B cell (primary cell): Measurements from ENCODE around the gene GNA15. TPM values are rescaled to one million over a fixed set of nuclear protein-coding genes. Genes with fewer than 3 reads are reported as not detected.

Experiments
- ATAC-seq: fragments of 200-7000 bp; cut with Tn5 transposase; one replicate; pipeline ENCODE4 v1.10.0; 2021; ENCODE audit warnings: low read depth, mild to moderate bottlenecking, moderate number of reproducible peaks, moderate library complexity
- CTCF ChIA-PET: fragments of 350-600 bp; sonication (Branson Sonifier 250); formaldehyde crosslinking; loops from one replicate; lab custom pipeline; 2021; ENCODE audit warnings: antibody characterized with exemption, inconsistent platforms; lab: Charles Lee
- POLR2A ChIA-PET: fragments of 350-600 bp; sonication (Branson Sonifier 250); formaldehyde crosslinking; loops from one replicate; lab custom pipeline; 2021; ENCODE audit warnings: antibody characterized with exemption; lab: Charles Lee
- DNase-seq: peaks from one replicate; pipeline ENCODE4 v3.0.0; 2013
- H2AFZ ChIP-seq: 2 replicates; pipeline ENCODE4 v1.6.1; 2012; ENCODE audit warnings: mild to moderate bottlenecking, low read depth, low read length; ENCODE audit not compliant: insufficient read depth, poor library complexity, severe bottlenecking
- H3K27ac ChIP-seq, 2 donors: 1 replicate in 1 of 2; 2 replicates in 1 of 2; pipeline ENCODE4 v1.5.1; 2012 to 2013; ENCODE audit warnings: low read length in 2 of 2, mild to moderate bottlenecking in 2 of 2, moderate library complexity in 1 of 2
- H3K27me3 ChIP-seq, 4 experiments: fragments of 200-600 bp in 1 of 4; sonication (generic) in 1 of 4; replicated peaks in 1 of 4; 1 replicate in 2 of 4; 2 replicates in 2 of 4; pipeline versions ENCODE4 v1.6.1 to v1.7.0; 2013 to 2016; ENCODE audit warnings: low read length in 3 of 4, mild to moderate bottlenecking in 2 of 4, mixed read lengths in 1 of 4, moderate library complexity in 1 of 4; ENCODE audit not compliant: insufficient read depth in 4 of 4, control insufficient read depth in 3 of 4; ENCODE audit errors: control extremely low read depth in 1 of 4
- H3K36me3 ChIP-seq, 2 experiments: replicated peaks in 1 of 2; 1 replicate in 1 of 2; 2 replicates in 1 of 2; pipeline versions ENCODE4 v1.6.1 to v1.7.1; 2013; ENCODE audit warnings: low read length in 1 of 2; ENCODE audit not compliant: insufficient read depth in 2 of 2, control insufficient read depth in 1 of 2; ENCODE audit errors: control extremely low read depth in 1 of 2, extremely low read depth in 1 of 2
- H3K4me1 ChIP-seq, 2 donors: fragments of 200-600 bp in 1 of 2; sonication (generic) in 1 of 2; 1 replicate in 1 of 2; 2 replicates in 1 of 2; pipeline versions ENCODE4 v1.5.1 to v1.6.1; 2013 to 2017; ENCODE audit warnings: low read length in 2 of 2; ENCODE audit not compliant: control insufficient read depth in 2 of 2, insufficient read depth in 2 of 2
- H3K4me2 ChIP-seq: replicated peaks from 2 replicates; pipeline ENCODE3; 2012; ENCODE audit warnings: mild to moderate bottlenecking, low read depth, low read length; ENCODE audit not compliant: poor library complexity, severe bottlenecking
- H3K4me3 ChIP-seq, 5 experiments: fragments of 200-600 bp in 1 of 5; sonication (generic) in 1 of 5; 1 replicate in 3 of 5; 2 replicates in 2 of 5; pipeline versions ENCODE4 v1.5.1 to v1.7.0; 2011 to 2016; ENCODE audit warnings: low read length in 4 of 5, mild to moderate bottlenecking in 4 of 5, low read depth in 2 of 5, control low read depth in 1 of 5, moderate library complexity in 1 of 5; ENCODE audit not compliant: insufficient read depth in 1 of 5; ENCODE audit errors: control extremely low read depth in 1 of 5, extremely low read depth in 1 of 5
- H3K79me2 ChIP-seq: fragments of 200-600 bp; sonication (generic); one replicate; pipeline ENCODE4 v1.6.0; 2016; ENCODE audit warnings: low read length; ENCODE audit not compliant: control insufficient read depth, insufficient read depth
- H3K9ac ChIP-seq: fragments of 200-600 bp; sonication (generic); 2 replicates; pipeline ENCODE4 v1.6.1; 2017; ENCODE audit warnings: mild to moderate bottlenecking, low read length, moderate library complexity
- H3K9me3 ChIP-seq, 3 donors: one replicate each; pipeline versions ENCODE4 v1.6.1 to v1.7.1; 2013; ENCODE audit warnings: low read length in 2 of 3; ENCODE audit not compliant: control insufficient read depth in 2 of 3, insufficient read depth in 1 of 3; ENCODE audit errors: control extremely low read depth in 1 of 3
- H4K20me1 ChIP-seq: 2 replicates; pipeline ENCODE4 v1.6.0; 2012; ENCODE audit warnings: mild to moderate bottlenecking, low read length; ENCODE audit not compliant: insufficient read depth, control insufficient read depth, poor library complexity, severe bottlenecking
- H3K27ac Mint-ChIP-seq: one replicate; pipeline ENCODE4 v1.8.0; 2021; ENCODE audit warnings: mixed read lengths
- H3K27me3 Mint-ChIP-seq: one replicate; pipeline ENCODE4 v1.8.0; 2021; ENCODE audit warnings: mixed read lengths
- H3K4me1 Mint-ChIP-seq: one replicate; pipeline ENCODE4 v1.8.0; 2021; ENCODE audit warnings: mixed read lengths
- H3K4me3 Mint-ChIP-seq: one replicate; pipeline ENCODE4 v1.8.0; 2021; ENCODE audit warnings: mixed read lengths
- H3K9me3 Mint-ChIP-seq: one replicate; pipeline ENCODE4 v1.8.0; 2022; ENCODE audit warnings: mixed read lengths; ENCODE audit not compliant: insufficient read depth
- CTCF ChIP-seq: fragments of 200-600 bp; IDR thresholded peaks from one replicate; pipeline ENCODE4 v1.8.0; 2022; ENCODE audit warnings: antibody characterized with exemption, mild to moderate bottlenecking
- EZH2 ChIP-seq: IDR thresholded peaks from 2 replicates; pipeline ENCODE4 v1.6.1; 2012; ENCODE audit warnings: borderline replicate concordance, low read depth, mild to moderate bottlenecking, moderate library complexity, low read length; ENCODE audit not compliant: insufficient read depth, poor library complexity, severe bottlenecking
- WGBS: methylation state at CpG from one replicate; pipeline ENCODE4 v1.1.5; 2013; ENCODE audit warnings: missing lambda C conversion rate; ENCODE audit not compliant: insufficient coverage; 5-methylcytosine and 5-hydroxymethylcytosine counted together
- intact Hi-C: fragments of 100-400 bp; cut with micrococcal nuclease; formaldehyde crosslinking; loops from one replicate; pipeline ENCODE4 v1.10.0; 2022
- polyA plus RNA-seq: library from polyadenylated mRNA; depleted of rRNA; stranded (reverse); fragments of >200 nt; gene quantifications from 2 replicates; pipeline ENCODE4 v1.2.3, GENCODE V29; 2012
- total RNA-seq, 2 donors: library from RNA; stranded (reverse); fragments of 120-200 nt in 1 of 2; gene quantifications; 1 replicate in 1 of 2; 2 replicates in 1 of 2; pipeline versions ENCODE4 v1.2.3 to v1.2.4, GENCODE V29; 2013 to 2022

GNA15 gene
- total and polyA plus RNA-seq, 2 donors (not counting 1 experiment from before 2014, with no cell fraction given) = 0.37 to 0.52 TPM

GRCh38 chr19:3115411-3115810, 20.4 kb upstream of the GNA15 start:
- Mint-ChIP-seq H3K9me3 (no peaks in the 10 kb centered on the region), H3K4me1 (no peaks in the 10 kb centered on the region), H3K27me3 (no peaks in the 10 kb centered on the region), H3K4me3 (no peak overlapping the region), H3K27ac (no peak overlapping the region)
- no peaks in the 10 kb centered on the region for H4K20me1 ChIP-seq
- no peak overlapping the region for H3K4me3 ChIP-seq
- TF ChIP-seq EZH2 (no peak), CTCF (no peak)
- CTCF ChIA-PET = interaction anchor here (2.4 kb wide), 1 partner anchor 12 kb away, joined by 6 read pairs; no protein-coding TSS in a partner anchor
- intact Hi-C loops = no loop called here
- H3K4me2 ChIP-seq = no peak overlapping the region
- DNase-seq (no peak), ATAC-seq (no peak)
- POLR2A ChIA-PET = no interaction called here
- no peak overlapping the region for H3K9ac ChIP-seq
- no peaks in the 10 kb centered on the region for H3K36me3 ChIP-seq
- WGBS = 96% methylated on average over 12 of the region's 12 CpGs
- H3K27ac ChIP-seq = no peak overlapping the region
- H3K79me2 ChIP-seq = no peaks in the 10 kb centered on the region
- no peaks in the 10 kb centered on the region for H3K9me3 ChIP-seq
- no peaks in the 10 kb centered on the region for H3K4me1 ChIP-seq
- no peaks in the 10 kb centered on the region for H3K27me3 ChIP-seq
- H2AFZ ChIP-seq = no peak overlapping the region

GRCh38 chr19:3115916-3116602, 19.8 kb upstream of the GNA15 start:
- H3K79me2 ChIP-seq = no peaks in the 10 kb centered on the region
- no peaks in the 10 kb centered on the region for H3K9me3 ChIP-seq
- ChIA-PET CTCF (interaction anchor here (0.8 to 2.4 kb wide), 2 partner anchors 12 to 40 kb away, joined by 3 to 6 read pairs; no protein-coding TSS in a partner anchor), POLR2A (no interaction called here)
- H3K9ac ChIP-seq = no peak overlapping the region
- no peaks in the 10 kb centered on the region for H4K20me1 ChIP-seq
- H3K4me2 ChIP-seq = no peak overlapping the region
- no peaks in the 10 kb centered on the region for H3K36me3 ChIP-seq
- intact Hi-C loops = no loop called here
- 95% methylated on average over 24 of the region's 24 CpGs for WGBS
- H3K27ac ChIP-seq = no peak overlapping the region
- no peak overlapping the region for H3K4me3 Mint-ChIP-seq
- TF ChIP-seq CTCF (no peak), EZH2 (no peak)
- H3K4me3 ChIP-seq = no peak overlapping the region
- DNase-seq (no peak), ATAC-seq (no peak)
- no peak overlapping the region for H3K27ac Mint-ChIP-seq
- no peaks in the 10 kb centered on the region for H3K9me3 Mint-ChIP-seq
- no peaks in the 10 kb centered on the region for H3K27me3 ChIP-seq
- H2AFZ ChIP-seq = no peak overlapping the region
- no peaks in the 10 kb centered on the region for H3K27me3 Mint-ChIP-seq
- no peaks in the 10 kb centered on the region for H3K4me1 Mint-ChIP-seq
- no peaks in the 10 kb centered on the region for H3K4me1 ChIP-seq
